ENCODE results near the gene R3HDM2.

GRCh38 chr12:57268264-57268663, 162.6 kb downstream of the R3HDM2 start:
- TF ChIP-seq EZH2 (IDR thresholded peaks at IDR 0.05; ENCODE audit: borderline replicate concordance, low read length) (no peak), CTCF (IDR thresholded peaks at IDR 0.05; ENCODE audit: low read length) (no peak)

Data from OCI-LY1 (cell line).